Myocyte (in vitro differentiated cells): ENCODE data around the gene MIOS. TPM values are rescaled to one million over a fixed set of nuclear protein-coding genes. Genes with fewer than 3 reads are reported as not detected.

Experiments used
- DNase-seq: peaks from one replicate; pipeline ENCODE4 v3.0.0-alpha.2; 2012; ENCODE audit warnings: low read depth
- polyA plus RNA-seq: library from polyadenylated mRNA; unstranded; fragments of >200 nt; gene quantifications from one replicate; pipeline ENCODE4 v1.2.1, GENCODE V29; 2012; ENCODE audit warnings: missing spikeins
- total RNA-seq: library from RNA; depleted of rRNA; stranded (reverse); fragments of >200 nt; gene quantifications from 2 replicates; pipeline ENCODE4 v1.2.3, GENCODE V29; 2014

MIOS gene
- 84.2 and 88.2 TPM in 2 replicates for total RNA-seq
- polyA plus RNA-seq = 9.1 TPM

- peak; percentile 94 for DNase-seq
Measured at GRCh38 chr7:7566651-7567611, at the start of gene MIOS. Gene MIOS (plus strand): TSS chr7:7566884. CDS start chr7:7572476, 5,592 bp downstream.

GRCh38 chr7:7517754-7518153 is 48.9 kb upstream of the MIOS start:
- no peak for DNase-seq

GRCh38 chr7:7519056-7519455 is 47.6 kb upstream of the MIOS start:
- no peak for DNase-seq

- DNase-seq = no peak
Measured at GRCh38 chr7:7519528-7519927, 47.2 kb upstream of the MIOS start.

GRCh38 chr7:7521259-7521658 is 45.4 kb upstream of the MIOS start:
- peak; percentile 38 for DNase-seq

GRCh38 chr7:7522421-7522820 is 44.3 kb upstream of the MIOS start:
- DNase-seq = peak; percentile 21

GRCh38 chr7:7524121-7524520 is 42.6 kb upstream of the MIOS start:
- DNase-seq = peak; percentile 30

GRCh38 chr7:7526006-7526405 is 40.7 kb upstream of the MIOS start:
- DNase-seq = no peak

GRCh38 chr7:7527047-7527446 is 39.6 kb upstream of the MIOS start:
- DNase-seq = no peak

- no peak for DNase-seq
Measured at GRCh38 chr7:7529328-7529727, 37.4 kb upstream of the MIOS start.

GRCh38 chr7:7533831-7534430 is 32.8 kb upstream of the MIOS start:
- DNase-seq = no peak

GRCh38 chr7:7535691-7536090 is 31.0 kb upstream of the MIOS start, which contains the start of gene COL28A1:
Gene COL28A1 (minus strand): TSS chr7:7535873. CDS start chr7:7532875, 2,998 bp downstream.
- DNase-seq = peak; percentile 47

- no peak for DNase-seq
Measured at GRCh38 chr7:7536396-7537019, 30.2 kb upstream of the MIOS start.

GRCh38 chr7:7537711-7538110 is 29.0 kb upstream of the MIOS start:
- DNase-seq = no peak

GRCh38 chr7:7539152-7539551 is 27.5 kb upstream of the MIOS start:
- DNase-seq = no peak

GRCh38 chr7:7539711-7540110 is 27.0 kb upstream of the MIOS start:
- DNase-seq = no peak

- no peak for DNase-seq
Measured at GRCh38 chr7:7542251-7542835, 24.3 kb upstream of the MIOS start.

- DNase-seq = no peak
Measured at GRCh38 chr7:7548407-7548806, 18.3 kb upstream of the MIOS start.

GRCh38 chr7:7550663-7551062 is 16.0 kb upstream of the MIOS start:
- DNase-seq = no peak

- DNase-seq = no peak
Measured at GRCh38 chr7:7552199-7552598, 14.5 kb upstream of the MIOS start.

- no peak for DNase-seq
Measured at GRCh38 chr7:7553386-7553785, 13.3 kb upstream of the MIOS start.

- peak; percentile 89 for DNase-seq
Measured at GRCh38 chr7:7554021-7554432, 12.7 kb upstream of the MIOS start.
